ENCODE measurements around the gene DESI2. TPM values are rescaled to one million over a fixed set of nuclear protein-coding genes. Genes with fewer than 3 reads are reported as not detected.

Gene DESI2
- total RNA-seq, result 50.8 and 55.0 TPM in 2 replicates

GRCh38 chr1:244652623-244653438 lies at the start of gene DESI2:
DESI2 (plus strand) TSS chr1:244653126; CDS start chr1:244653314, 188 bp downstream.

Other genes starting within 250 kb of the DESI2 start
- 49.4 and 59.0 TPM in 2 replicates for gene ADSS2, start 201.2 kb upstream of the DESI2 start, total RNA-seq
- gene CATSPERE, start 191.9 kb upstream of the DESI2 start, total RNA-seq, result 0.21 and 0.24 TPM in 2 replicates
- gene COX20, start 182.5 kb downstream of the DESI2 start, total RNA-seq, result 16.6 and 17.9 TPM in 2 replicates
- 220 and 298 TPM in 2 replicates for gene HNRNPU, start 211.4 kb downstream of the DESI2 start, total RNA-seq